CD14-positive monocyte (primary cell): ENCODE measurements around the gene LCE7A. TPM values are rescaled to one million over a fixed set of nuclear protein-coding genes. Genes with fewer than 3 reads are reported as not detected.
A peak's percentile ranks its signal among the peaks of the same experiment; 100 is the strongest.

Experiments used
- DNase-seq, 3 donors: peaks; one replicate each; pipeline ENCODE4 v3.0.0-alpha.2; 2011 to 2022
- H2AFZ ChIP-seq: 2 replicates; pipeline ENCODE4 v1.6.0; 2012; ENCODE audit warnings: mild to moderate bottlenecking, low read depth, low read length, inconsistent platforms; ENCODE audit not compliant: insufficient read depth, poor library complexity, severe bottlenecking
- H3K27ac ChIP-seq, 2 donors: 1 replicate in 1 of 2; 2 replicates in 1 of 2; pipeline ENCODE4 v1.5.1; 2012 to 2013; ENCODE audit warnings: low read length in 2 of 2, control low read depth in 1 of 2, inconsistent platforms in 1 of 2, low read depth in 1 of 2, mild to moderate bottlenecking in 1 of 2
- H3K27me3 ChIP-seq, 2 donors: one replicate each; pipeline versions ENCODE4 v1.6.0 to v1.6.1; 2011 to 2013; ENCODE audit warnings: low read length in 2 of 2; ENCODE audit not compliant: control insufficient read depth in 2 of 2, insufficient read depth in 2 of 2
- H3K36me3 ChIP-seq, 2 donors: replicated peaks in 1 of 2; 1 replicate in 1 of 2; 2 replicates in 1 of 2; pipeline versions ENCODE4 v1.5.1 to v1.6.1; 2012 to 2013; ENCODE audit warnings: low read length in 2 of 2, control low read depth in 1 of 2, inconsistent platforms in 1 of 2, mild to moderate bottlenecking in 1 of 2; ENCODE audit not compliant: insufficient read depth in 2 of 2, control insufficient read depth in 1 of 2
- H3K4me1 ChIP-seq, 2 donors: 1 replicate in 1 of 2; 2 replicates in 1 of 2; pipeline versions ENCODE4 v1.5.1 to v1.6.1; 2012 to 2013; ENCODE audit warnings: low read length in 2 of 2, control low read depth in 1 of 2, inconsistent platforms in 1 of 2, mild to moderate bottlenecking in 1 of 2, moderate library complexity in 1 of 2; ENCODE audit not compliant: insufficient read depth in 2 of 2, control insufficient read depth in 1 of 2
- H3K4me2 ChIP-seq: replicated peaks from 2 replicates; pipeline ENCODE3; 2012; ENCODE audit warnings: low read length, moderate library complexity, mild to moderate bottlenecking; ENCODE audit not compliant: poor library complexity, severe bottlenecking; ENCODE audit errors: extremely low read depth
- H3K4me3 ChIP-seq, 3 experiments: fragments of 200-600 bp in 1 of 3; sonication (generic) in 1 of 3; replicated peaks in 1 of 3; 1 replicate in 2 of 3; 2 replicates in 1 of 3; pipeline ENCODE4 v1.5.1; 2011 to 2013; ENCODE audit warnings: low read length in 3 of 3, mild to moderate bottlenecking in 3 of 3, control low read depth in 2 of 3, low read depth in 2 of 3, inconsistent platforms in 1 of 3, moderate library complexity in 1 of 3
- H3K79me2 ChIP-seq: 2 replicates; pipeline ENCODE4 v1.6.0; 2012; ENCODE audit warnings: mild to moderate bottlenecking, control low read depth, inconsistent platforms, low read length, moderate library complexity; ENCODE audit not compliant: insufficient read depth
- H3K9ac ChIP-seq: 2 replicates; pipeline ENCODE4 v1.6.0; 2017; ENCODE audit warnings: low read length, mild to moderate bottlenecking; ENCODE audit not compliant: insufficient read depth, poor library complexity, severe bottlenecking
- H3K9me3 ChIP-seq, 2 donors: replicated peaks in 1 of 2; 1 replicate in 1 of 2; 2 replicates in 1 of 2; pipeline versions ENCODE4 v1.5.1 to v1.6.1; 2012 to 2013; ENCODE audit warnings: low read length in 2 of 2, control low read depth in 1 of 2; ENCODE audit not compliant: control insufficient read depth in 1 of 2, insufficient read depth in 1 of 2
- H4K20me1 ChIP-seq: 2 replicates; pipeline ENCODE4 v1.6.0; 2012; ENCODE audit warnings: mild to moderate bottlenecking, low read length, control low read depth, moderate library complexity; ENCODE audit not compliant: insufficient read depth
- H3K27ac Mint-ChIP-seq, 7 donors: one replicate each; pipeline ENCODE4 v1.8.0; 2020; ENCODE audit warnings: mild to moderate bottlenecking in 7 of 7, mixed read lengths in 7 of 7, moderate library complexity in 6 of 7, inconsistent platforms in 2 of 7
- H3K27me3 Mint-ChIP-seq, 3 donors: one replicate each; pipeline ENCODE4 v1.8.0; 2021 to 2022; ENCODE audit warnings: low read depth in 3 of 3, mild to moderate bottlenecking in 3 of 3, mixed read lengths in 3 of 3, moderate library complexity in 3 of 3, inconsistent platforms in 1 of 3
- H3K36me3 Mint-ChIP-seq, 2 donors: one replicate each; pipeline ENCODE4 v1.8.0; 2020; ENCODE audit warnings: mixed read lengths in 2 of 2, inconsistent platforms in 1 of 2, mild to moderate bottlenecking in 1 of 2
- H3K4me1 Mint-ChIP-seq: one replicate; pipeline ENCODE4 v1.8.0; 2020; ENCODE audit warnings: mild to moderate bottlenecking, mixed read lengths
- H3K4me3 Mint-ChIP-seq, 2 donors: one replicate each; pipeline ENCODE4 v1.8.0; 2020; ENCODE audit warnings: mild to moderate bottlenecking in 2 of 2, mixed read lengths in 2 of 2, moderate library complexity in 1 of 2
- H3K9me3 Mint-ChIP-seq, 7 donors: one replicate each; pipeline ENCODE4 v1.8.0; 2020 to 2022; ENCODE audit warnings: mixed read lengths in 7 of 7, mild to moderate bottlenecking in 6 of 7, moderate library complexity in 6 of 7, inconsistent platforms in 2 of 7
- CTCF ChIP-seq: fragments of 200-600 bp; IDR thresholded peaks from one replicate; pipeline ENCODE4 v1.8.0; 2022; ENCODE audit warnings: antibody characterized with exemption, mild to moderate bottlenecking
- WGBS: methylation state at CpG from one replicate; pipeline ENCODE4 v1.1.5; 2013; ENCODE audit warnings: missing lambda C conversion rate; ENCODE audit not compliant: insufficient coverage; 5-methylcytosine and 5-hydroxymethylcytosine counted together
- intact Hi-C, 2 donors: fragments of 100-400 bp; cut with micrococcal nuclease; formaldehyde crosslinking; loops; one replicate each; pipeline versions ENCODE4 v1.15.0 to v1.15.1; 2023
- polyA plus RNA-seq, 3 donors: library from polyadenylated mRNA; depleted of rRNA in 1 of 3; unstranded in 2 of 3; stranded (reverse) in 1 of 3; fragments of 300-500 nt in 2 of 3; fragments of >200 nt in 1 of 3; fragmentation: Illumina TruSeq in 2 of 3; gene quantifications; 1 replicate in 2 of 3; 2 replicates in 1 of 3; pipeline ENCODE4 v1.2.3, GENCODE V29; 2012 to 2021

Gene LCE7A
- polyA plus RNA-seq, 3 donors: not detected

- intact Hi-C loops: no loop called here
- peaks cover 4 to 10% (median 6%) of the 10 kb centered on the region in 3 donors for H3K27me3 Mint-ChIP-seq
These were observed 48.1 kb upstream of the LCE7A start, which contains the start of gene LCE1B for GRCh38 chr1:152811671-152812070. Gene LCE1B, plus strand, starts transcription at chr1:152811971. Its CDS starts 476 bp downstream, at chr1:152812447.

GRCh38 chr1:152817309-152817708, 42.5 kb upstream of the LCE7A start:
- 100% methylated on average over 5 of the region's 6 CpGs for WGBS
- intact Hi-C loops: no loop called here
- Mint-ChIP-seq H3K4me1 (peaks cover 8% of the 10 kb centered on the region), H3K9me3 (peaks cover 0 to 5% (median 0%) of the 10 kb centered on the region in 7 donors), H3K4me3 (no peak overlapping the region), H3K36me3 (no peaks in the 10 kb centered on the region), H3K27ac (no peak overlapping the region), H3K27me3 (peaks cover 4 to 10% (median 4%) of the 10 kb centered on the region in 3 donors)
- peaks cover 0 to 4% of the 10 kb centered on the region in 2 donors for H3K4me1 ChIP-seq
- no peak for DNase-seq
- no peak overlapping the region for H3K4me2 ChIP-seq
- H3K9me3 ChIP-seq: no peaks in the 10 kb centered on the region
- no peak overlapping the region for H2AFZ ChIP-seq
- H3K36me3 ChIP-seq: no peaks in the 10 kb centered on the region
- no peaks in the 10 kb centered on the region for H3K27me3 ChIP-seq
- H4K20me1 ChIP-seq: no peaks in the 10 kb centered on the region
- TF ChIP-seq CTCF: no peak
- no peaks in the 10 kb centered on the region for H3K79me2 ChIP-seq
- H3K4me3 ChIP-seq: no peak overlapping the region
- no peak overlapping the region for H3K9ac ChIP-seq
- H3K27ac ChIP-seq: no peak overlapping the region

More at GRCh38 chr1:152811671-152812070, 48.1 kb upstream of the LCE7A start, which contains the start of gene LCE1B:
- no peaks in the 10 kb centered on the region for H3K36me3 ChIP-seq
- H3K27ac ChIP-seq: no peak within 1 kb of the TSS
- H2AFZ ChIP-seq: no peak within 1 kb of the TSS
- no peaks in the 10 kb centered on the region for H3K79me2 ChIP-seq
- WGBS: no CpG with 5 or more reads among the region's 2 CpGs
- no peaks in the 10 kb centered on the region for H3K4me1 ChIP-seq
- H3K4me2 ChIP-seq: no peak within 1 kb of the TSS
- H4K20me1 ChIP-seq: no peaks in the 10 kb centered on the region
- H3K27me3 ChIP-seq: peaks cover 2 to 3% of the 10 kb centered on the region in 2 donors
- no peak for DNase-seq
- no peaks in the 10 kb centered on the region for H3K4me1 Mint-ChIP-seq
- H3K9ac ChIP-seq: no peak within 1 kb of the TSS
- no peak within 1 kb of the TSS for H3K4me3 Mint-ChIP-seq
- H3K9me3 Mint-ChIP-seq: peaks cover 0 to 3% (median 1%) of the 10 kb centered on the region in 7 donors
- no peak within 1 kb of the TSS for H3K4me3 ChIP-seq
- peak within 1 kb of the TSS in 1 of 7 donors; percentile 38 for H3K27ac Mint-ChIP-seq
- TF ChIP-seq CTCF: no peak
- no peaks in the 10 kb centered on the region for H3K36me3 Mint-ChIP-seq
- H3K9me3 ChIP-seq: no peaks in the 10 kb centered on the region
